Sigmoid colon (tissue), 4 donors: ENCODE results near the gene ENHO.

Experiments
- POLR2A ChIP-seq, 2 donors: fragments of 450-650 bp; IDR thresholded peaks; one replicate each; pipeline ENCODE4 v1.6.1; 2016; ENCODE audit warnings: antibody characterized with exemption in 2 of 2, mild to moderate bottlenecking in 2 of 2, moderate library complexity in 2 of 2
- POLR2AphosphoS5 ChIP-seq, 4 donors: sonication (generic); formaldehyde crosslinking; IDR thresholded peaks; one replicate each; pipeline ENCODE4 v1.6.1; 2017; ENCODE audit warnings: antibody characterized with exemption in 4 of 4
- TF ChIP-seq, protein P1 (sequence below), 4 experiments: fragments of 450-650 bp in 3 of 4; fragments of 200-600 bp in 1 of 4; IDR thresholded peaks; one replicate each; pipeline ENCODE4 v1.5.1; 2016 to 2019; ENCODE audit warnings: antibody characterized with exemption in 4 of 4, mild to moderate bottlenecking in 3 of 4, moderate library complexity in 2 of 4

DNA sequence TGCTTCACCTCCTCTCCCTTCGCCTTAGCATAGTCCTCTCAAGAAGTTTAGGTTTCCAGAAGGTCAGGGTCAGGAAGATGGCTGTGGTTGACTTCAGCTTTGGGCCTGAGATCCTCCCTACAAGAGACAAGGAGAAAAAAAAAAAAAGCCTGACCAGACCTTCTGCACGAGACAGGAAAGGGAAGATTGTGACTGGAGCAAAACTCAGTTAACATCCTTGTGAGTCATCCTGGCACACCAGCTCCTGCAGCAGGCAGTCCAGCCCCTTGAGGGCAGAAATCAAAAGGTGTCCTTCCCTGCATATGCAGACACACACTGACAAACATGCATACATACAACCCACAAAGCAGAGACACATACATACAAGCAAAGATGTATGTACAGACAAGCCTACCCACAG is 18.0 kb upstream of the ENHO start:
- TF ChIP-seq, protein P1, sequence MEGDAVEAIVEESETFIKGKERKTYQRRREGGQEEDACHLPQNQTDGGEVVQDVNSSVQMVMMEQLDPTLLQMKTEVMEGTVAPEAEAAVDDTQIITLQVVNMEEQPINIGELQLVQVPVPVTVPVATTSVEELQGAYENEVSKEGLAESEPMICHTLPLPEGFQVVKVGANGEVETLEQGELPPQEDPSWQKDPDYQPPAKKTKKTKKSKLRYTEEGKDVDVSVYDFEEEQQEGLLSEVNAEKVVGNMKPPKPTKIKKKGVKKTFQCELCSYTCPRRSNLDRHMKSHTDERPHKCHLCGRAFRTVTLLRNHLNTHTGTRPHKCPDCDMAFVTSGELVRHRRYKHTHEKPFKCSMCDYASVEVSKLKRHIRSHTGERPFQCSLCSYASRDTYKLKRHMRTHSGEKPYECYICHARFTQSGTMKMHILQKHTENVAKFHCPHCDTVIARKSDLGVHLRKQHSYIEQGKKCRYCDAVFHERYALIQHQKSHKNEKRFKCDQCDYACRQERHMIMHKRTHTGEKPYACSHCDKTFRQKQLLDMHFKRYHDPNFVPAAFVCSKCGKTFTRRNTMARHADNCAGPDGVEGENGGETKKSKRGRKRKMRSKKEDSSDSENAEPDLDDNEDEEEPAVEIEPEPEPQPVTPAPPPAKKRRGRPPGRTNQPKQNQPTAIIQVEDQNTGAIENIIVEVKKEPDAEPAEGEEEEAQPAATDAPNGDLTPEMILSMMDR (IDR thresholded peaks at IDR 0.05): no peak
- TF ChIP-seq POLR2A (IDR thresholded peaks at IDR 0.05): no peak
- no peak for TF ChIP-seq POLR2AphosphoS5 (IDR thresholded peaks at IDR 0.05)
